ENCODE measurements around the gene VCL. TPM values are rescaled to one million over a fixed set of nuclear protein-coding genes. Genes with fewer than 3 reads are reported as not detected.

VCL gene
- total and polyA plus RNA-seq, 4 donors: 31.6 to 499 (median 229) TPM

DNA sequence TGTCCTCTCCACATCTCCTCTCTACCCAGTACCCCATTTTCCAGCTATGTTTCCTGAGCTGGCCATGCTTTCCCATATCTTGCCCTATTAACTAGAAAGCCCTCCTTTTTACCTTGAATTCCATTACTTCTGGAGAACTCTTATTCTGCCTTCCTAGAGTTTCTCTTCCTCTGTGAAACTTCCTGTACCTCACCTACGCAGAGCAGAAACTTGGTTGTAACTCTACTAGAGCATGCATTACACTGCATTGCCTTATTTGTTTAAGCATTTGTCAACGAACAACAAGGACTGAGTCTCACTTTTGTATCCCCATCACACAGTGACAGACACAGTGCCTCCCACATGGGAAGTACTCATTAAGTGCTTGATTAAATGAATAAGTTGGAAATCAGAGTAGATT is 36.4 kb downstream of the VCL start:
- DNase-seq: no peak
- Histone ChIP-seq H3K27ac (ENCODE audit: low read depth in 1 of 2, low read length in 2 of 2) (peak overlapping the region in 1 of 2 donors; percentile 60), H3K36me3 (ENCODE audit: control insufficient read depth in 1 of 2, insufficient read depth in 2 of 2, low read length in 1 of 2) (no peaks in the 10 kb centered on the region), H3K9me3 (ENCODE audit: control insufficient read depth, low read length) (no peaks in the 10 kb centered on the region), H3K4me3 (ENCODE audit: low read length in 2 of 2) (no peak overlapping the region), H3K27me3 (ENCODE audit: control insufficient read depth in 1 of 2, insufficient read depth in 2 of 2, low read length in 1 of 2) (no peaks in the 10 kb centered on the region), H3K4me1 (ENCODE audit: control insufficient read depth in 1 of 2, insufficient read depth in 2 of 2, low read length in 2 of 2) (peaks cover 4 to 12% of the 10 kb centered on the region in 2 donors)
- 53 to 65% methylated on average over 2 of the region's 2 CpGs for WGBS, 2 donors
- ATAC-seq (ENCODE audit: low FRiP score): no peak
- intact Hi-C loops (cut with DNase I): no loop called here

DNA sequence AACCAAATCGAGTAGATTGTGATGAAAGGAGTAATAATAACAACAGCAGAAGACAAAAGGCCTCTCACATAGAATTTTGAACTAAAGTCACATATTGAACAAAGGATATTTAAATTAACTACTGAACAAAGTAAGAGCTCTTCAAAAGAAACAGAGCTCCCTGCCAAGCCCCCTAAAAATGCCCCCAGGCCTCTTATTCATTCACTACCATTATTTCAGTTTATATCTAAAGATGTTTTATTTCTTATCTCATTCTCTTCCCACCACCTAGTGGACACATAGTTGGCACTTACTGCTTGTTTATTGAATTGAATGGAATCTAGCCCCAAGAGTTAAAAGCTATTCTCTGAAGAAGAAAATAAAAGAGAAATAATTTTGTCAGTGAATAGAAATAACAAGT is 37.4 kb downstream of the VCL start:
- DNase-seq (no peak), ATAC-seq (ENCODE audit: low FRiP score) (no peak)
- Histone ChIP-seq H3K36me3 (ENCODE audit: control insufficient read depth in 1 of 2, insufficient read depth in 2 of 2, low read length in 1 of 2) (no peaks in the 10 kb centered on the region), H3K4me3 (ENCODE audit: low read length in 2 of 2) (no peak overlapping the region), H3K9me3 (ENCODE audit: control insufficient read depth, low read length) (no peaks in the 10 kb centered on the region), H3K4me1 (ENCODE audit: control insufficient read depth in 1 of 2, insufficient read depth in 2 of 2, low read length in 2 of 2) (peaks cover 2 to 10% of the 10 kb centered on the region in 2 donors), H3K27ac (ENCODE audit: low read depth in 1 of 2, low read length in 2 of 2) (no peak overlapping the region), H3K27me3 (ENCODE audit: control insufficient read depth in 1 of 2, insufficient read depth in 2 of 2, low read length in 1 of 2) (no peaks in the 10 kb centered on the region)
- intact Hi-C loops (cut with DNase I): loop anchor here in 1 of 2 donors (5.0 kb wide), 2 partner anchors 33 to 47 kb away; no protein-coding TSS in a partner anchor
- 3 to 4% methylated on average over 1 of the region's 1 CpG for WGBS, 2 donors

DNA sequence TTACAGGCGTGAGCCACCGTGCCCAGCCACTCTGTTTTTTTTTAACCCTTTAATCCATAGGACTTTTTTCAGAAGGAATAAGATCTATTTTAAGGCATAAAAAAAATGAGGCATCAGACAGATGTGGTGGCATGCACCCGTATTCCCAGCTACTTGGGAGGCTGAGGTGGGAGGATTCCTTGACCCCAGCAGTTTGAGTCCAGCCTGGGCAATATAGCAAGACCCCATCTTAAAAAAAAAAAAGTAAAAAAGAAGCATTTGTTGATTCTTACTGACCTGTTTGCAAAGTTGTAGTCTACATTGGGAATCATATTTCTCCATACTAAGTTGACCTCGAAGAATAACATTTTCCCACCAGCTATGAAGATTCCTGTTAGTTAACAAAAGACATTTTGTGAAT is 38.6 kb downstream of the VCL start:
- Histone ChIP-seq H3K4me1 (ENCODE audit: control insufficient read depth in 1 of 2, insufficient read depth in 2 of 2, low read length in 2 of 2) (peaks cover 0 to 8% of the 10 kb centered on the region in 2 donors), H3K4me3 (ENCODE audit: low read length in 2 of 2) (no peak overlapping the region)

DNA sequence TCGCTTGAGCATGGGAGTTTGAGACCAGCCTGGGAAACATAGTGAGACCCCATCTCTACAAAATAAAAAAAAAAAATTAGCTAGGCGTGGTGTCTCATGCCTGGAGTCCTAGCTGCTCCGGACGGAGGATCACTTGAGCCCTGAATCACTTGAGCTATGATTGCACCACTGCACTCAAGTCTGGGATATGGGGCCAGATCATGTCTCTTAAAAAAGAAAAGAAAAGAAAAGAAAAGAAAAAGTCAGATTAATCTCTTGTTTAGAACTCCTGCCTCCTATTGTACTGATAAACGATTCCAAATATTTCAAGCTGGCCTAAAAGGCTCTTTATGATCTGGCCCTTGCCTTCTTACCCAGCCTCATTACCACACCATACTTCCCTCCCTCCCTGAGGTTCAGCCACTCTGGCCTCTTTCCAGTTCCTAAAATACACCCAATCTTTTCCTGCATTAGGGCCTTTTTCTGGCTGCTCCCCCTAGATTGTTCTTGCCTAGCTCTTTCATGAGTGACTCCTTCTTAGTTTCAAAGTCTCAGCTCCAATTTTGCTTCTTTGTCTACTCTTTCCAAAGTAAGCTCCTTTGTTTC is 41.7 kb downstream of the VCL start:
- peak overlapping the region in 1 of 2 donors; percentile 10 for H3K4me3 ChIP-seq (ENCODE audit: low read length in 2 of 2)
- no peaks in the 10 kb centered on the region for H3K27me3 ChIP-seq (ENCODE audit: control insufficient read depth in 1 of 2, insufficient read depth in 2 of 2, low read length in 1 of 2)
- H3K27ac ChIP-seq (ENCODE audit: low read depth in 1 of 2, low read length in 2 of 2): peak overlapping the region; percentile 57 to 74
- no peaks in the 10 kb centered on the region for H3K9me3 ChIP-seq (ENCODE audit: control insufficient read depth, low read length)
- H3K4me1 ChIP-seq (ENCODE audit: control insufficient read depth in 1 of 2, insufficient read depth in 2 of 2, low read length in 2 of 2): peaks cover 0 to 4% of the 10 kb centered on the region in 2 donors
- WGBS, 2 donors: 23 to 26% methylated on average over 5 of the region's 5 CpGs
- H3K36me3 ChIP-seq (ENCODE audit: control insufficient read depth in 1 of 2, insufficient read depth in 2 of 2, low read length in 1 of 2): no peaks in the 10 kb centered on the region
- no peak for DNase-seq
- peak; percentile 90 for ATAC-seq (ENCODE audit: low FRiP score)
- intact Hi-C loops (cut with DNase I): loop anchor here in 1 of 2 donors (5.0 kb wide), 2 partner anchors 37 to 43 kb away; no protein-coding TSS in a partner anchor

More for the DNA sequence above, 38.6 kb downstream of the VCL start:
- WGBS, 2 donors: 77 to 79% methylated on average over 4 of the region's 4 CpGs
- intact Hi-C loops (cut with DNase I): loop anchor here in 1 of 2 donors (5.0 kb wide), 2 partner anchors 34 to 46 kb away; no protein-coding TSS in a partner anchor
- H3K9me3 ChIP-seq (ENCODE audit: control insufficient read depth, low read length): no peaks in the 10 kb centered on the region
- no peaks in the 10 kb centered on the region for H3K27me3 ChIP-seq (ENCODE audit: control insufficient read depth in 1 of 2, insufficient read depth in 2 of 2, low read length in 1 of 2)
- DNase-seq (no peak), ATAC-seq (ENCODE audit: low FRiP score) (no peak)
- no peaks in the 10 kb centered on the region for H3K36me3 ChIP-seq (ENCODE audit: control insufficient read depth in 1 of 2, insufficient read depth in 2 of 2, low read length in 1 of 2)
- no peak overlapping the region for H3K27ac ChIP-seq (ENCODE audit: low read depth in 1 of 2, low read length in 2 of 2)

DNA sequence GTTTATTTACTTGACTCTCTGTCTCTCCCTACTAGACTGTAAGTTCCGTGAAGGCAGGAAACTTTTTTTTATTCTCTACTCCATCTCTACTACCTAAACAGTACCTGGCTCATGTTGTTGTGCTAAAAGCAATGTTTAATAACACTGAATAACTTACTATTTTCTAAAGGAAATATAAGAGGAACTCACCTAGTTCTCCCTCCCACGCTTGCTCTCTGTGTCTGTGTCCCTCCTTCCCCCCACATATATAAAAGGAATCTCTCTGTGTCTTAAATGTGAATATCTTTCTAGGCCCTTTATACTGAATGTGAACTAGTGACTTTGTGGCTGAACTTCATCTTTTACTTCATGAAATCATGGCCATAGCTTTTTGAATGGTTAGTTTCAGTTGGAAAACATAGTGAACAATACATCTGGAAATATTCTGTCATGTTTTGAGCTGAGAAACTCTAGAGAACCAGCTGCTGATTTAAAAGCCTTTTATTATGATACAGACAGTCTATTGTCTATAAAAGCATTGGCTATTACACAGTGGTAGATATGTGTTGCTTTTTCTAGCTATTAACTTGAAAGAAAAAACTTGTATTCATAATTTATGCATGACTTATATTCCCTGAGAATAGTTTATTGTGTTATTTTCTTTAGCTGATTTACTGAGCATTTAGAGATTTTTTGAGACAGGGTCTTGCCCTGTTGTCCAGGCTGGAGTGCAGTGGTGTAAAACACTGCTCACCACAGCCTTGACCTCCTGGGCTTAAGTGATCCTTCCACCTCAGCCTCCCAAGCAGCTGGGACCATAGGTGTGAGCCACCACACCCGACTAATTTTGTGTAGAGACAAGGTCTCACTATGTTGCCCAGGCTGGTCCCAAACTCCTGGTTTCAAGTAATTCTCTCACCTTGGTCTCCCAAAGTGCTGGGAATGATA is 42.5 kb downstream of the VCL start:
- WGBS, 2 donors: 50 to 54% methylated on average over 3 of the region's 3 CpGs
- DNase-seq: no peak
- peaks cover 0 to 2% of the 10 kb centered on the region in 2 donors for H3K36me3 ChIP-seq (ENCODE audit: control insufficient read depth in 1 of 2, insufficient read depth in 2 of 2, low read length in 1 of 2)
- no peaks in the 10 kb centered on the region for H3K9me3 ChIP-seq (ENCODE audit: control insufficient read depth, low read length)
- no peak for ATAC-seq (ENCODE audit: low FRiP score)
- peaks cover 0 to 4% of the 10 kb centered on the region in 2 donors for H3K4me1 ChIP-seq (ENCODE audit: control insufficient read depth in 1 of 2, insufficient read depth in 2 of 2, low read length in 2 of 2)
- H3K27ac ChIP-seq (ENCODE audit: low read depth in 1 of 2, low read length in 2 of 2): peak overlapping the region; percentile 54 to 57
- intact Hi-C loops (cut with DNase I): no loop called here
- no peaks in the 10 kb centered on the region for H3K27me3 ChIP-seq (ENCODE audit: control insufficient read depth in 1 of 2, insufficient read depth in 2 of 2, low read length in 1 of 2)
- H3K4me3 ChIP-seq (ENCODE audit: low read length in 2 of 2): peak overlapping the region; percentile 9 to 10

DNA sequence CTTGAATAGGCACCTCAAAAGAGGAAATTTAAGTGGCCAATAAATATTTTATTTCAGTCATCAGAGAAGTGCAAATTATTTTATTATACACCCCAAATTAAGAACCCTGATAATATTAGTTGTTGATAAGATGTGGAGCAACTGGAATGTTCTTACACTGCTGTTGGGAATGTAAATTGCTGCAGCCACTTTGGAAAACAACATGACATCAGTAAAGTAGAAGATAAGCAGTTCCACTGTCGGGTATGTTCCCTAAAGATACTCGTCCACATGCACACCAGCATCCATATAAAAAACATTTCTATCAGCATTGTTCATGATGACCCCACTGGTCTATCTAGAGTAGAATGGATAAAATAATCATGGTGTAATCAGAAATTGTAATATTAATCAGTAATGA is 46.5 kb downstream of the VCL start:
- Histone ChIP-seq H3K4me1 (ENCODE audit: control insufficient read depth in 1 of 2, insufficient read depth in 2 of 2, low read length in 2 of 2) (peaks cover 6 to 14% of the 10 kb centered on the region in 2 donors), H3K36me3 (ENCODE audit: control insufficient read depth in 1 of 2, insufficient read depth in 2 of 2, low read length in 1 of 2) (peaks cover 0 to 2% of the 10 kb centered on the region in 2 donors), H3K4me3 (ENCODE audit: low read length in 2 of 2) (no peak overlapping the region), H3K9me3 (ENCODE audit: control insufficient read depth, low read length) (no peaks in the 10 kb centered on the region), H3K27me3 (ENCODE audit: control insufficient read depth in 1 of 2, insufficient read depth in 2 of 2, low read length in 1 of 2) (no peaks in the 10 kb centered on the region), H3K27ac (ENCODE audit: low read depth in 1 of 2, low read length in 2 of 2) (no peak overlapping the region)
- intact Hi-C loops (cut with DNase I): no loop called here
- ATAC-seq (ENCODE audit: low FRiP score) (no peak), DNase-seq (no peak)
- whole genome bisulfite sequencing, 2 donors: 62 to 63% methylated on average over 2 of the region's 2 CpGs

DNA sequence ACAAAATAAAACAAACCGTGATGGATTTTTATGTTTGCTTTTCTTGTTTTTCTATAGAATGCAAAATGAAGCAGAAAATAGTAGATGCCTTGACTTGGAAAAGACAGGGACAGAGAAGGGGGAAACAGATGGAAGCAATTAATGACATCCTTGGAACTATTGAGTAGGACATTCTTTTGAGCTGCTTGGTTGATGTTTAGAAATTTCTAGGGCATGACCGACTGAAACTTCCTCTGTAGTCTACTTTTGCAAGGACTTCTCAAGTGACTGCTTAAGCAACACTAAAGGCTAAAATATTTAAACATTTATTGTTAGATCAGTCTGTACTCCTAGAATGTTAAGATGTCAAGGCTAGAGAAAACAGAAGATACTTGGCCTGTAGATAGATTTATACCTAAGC is 49.4 kb downstream of the VCL start:
- 11 to 13% methylated on average over 2 of the region's 2 CpGs for WGBS, 2 donors
- H3K27ac ChIP-seq (ENCODE audit: low read depth in 1 of 2, low read length in 2 of 2): no peak overlapping the region
- no peak for ATAC-seq (ENCODE audit: low FRiP score)

DNA sequence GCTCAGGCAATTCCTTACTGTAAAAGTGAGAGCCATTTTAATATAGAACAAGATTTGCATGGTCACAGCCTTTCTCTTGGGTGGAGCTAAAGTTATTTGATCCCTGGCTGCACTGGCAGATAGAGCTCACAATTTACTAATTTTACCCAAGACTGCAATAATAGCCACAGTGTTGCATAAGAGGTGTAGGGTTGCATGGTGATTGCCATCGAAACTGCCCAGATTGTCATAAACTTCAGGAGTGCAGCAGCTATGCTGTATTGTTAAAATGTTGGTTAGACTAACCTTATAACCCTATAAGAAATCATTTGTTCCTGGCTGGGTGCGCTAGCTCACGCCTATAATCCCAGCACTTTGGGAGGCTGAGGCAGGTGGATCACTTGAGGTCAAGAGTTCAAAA is 50.0 kb downstream of the VCL start:
- H3K27me3 ChIP-seq (ENCODE audit: control insufficient read depth in 1 of 2, insufficient read depth in 2 of 2, low read length in 1 of 2): no peaks in the 10 kb centered on the region
- no peaks in the 10 kb centered on the region for H3K9me3 ChIP-seq (ENCODE audit: control insufficient read depth, low read length)
- DNase-seq (no peak), ATAC-seq (ENCODE audit: low FRiP score) (peak; percentile 46)
- H3K36me3 ChIP-seq (ENCODE audit: control insufficient read depth in 1 of 2, insufficient read depth in 2 of 2, low read length in 1 of 2): peaks cover 0 to 2% of the 10 kb centered on the region in 2 donors
- WGBS, 2 donors: 63 to 66% methylated on average over 3 of the region's 3 CpGs
- intact Hi-C loops (cut with DNase I): no loop called here
- peaks cover 6 to 10% of the 10 kb centered on the region in 2 donors for H3K4me1 ChIP-seq (ENCODE audit: control insufficient read depth in 1 of 2, insufficient read depth in 2 of 2, low read length in 2 of 2)
- no peak overlapping the region for H3K27ac ChIP-seq (ENCODE audit: low read depth in 1 of 2, low read length in 2 of 2)
- no peak overlapping the region for H3K4me3 ChIP-seq (ENCODE audit: low read length in 2 of 2)

More for the DNA sequence above, 49.4 kb downstream of the VCL start:
- intact Hi-C loops (cut with DNase I): no loop called here
- no peaks in the 10 kb centered on the region for H3K9me3 ChIP-seq (ENCODE audit: control insufficient read depth, low read length)
- DNase-seq: no peak
- H3K4me1 ChIP-seq (ENCODE audit: control insufficient read depth in 1 of 2, insufficient read depth in 2 of 2, low read length in 2 of 2): peaks cover 6 to 10% of the 10 kb centered on the region in 2 donors
- H3K27me3 ChIP-seq (ENCODE audit: control insufficient read depth in 1 of 2, insufficient read depth in 2 of 2, low read length in 1 of 2): no peaks in the 10 kb centered on the region
- peaks cover 0 to 2% of the 10 kb centered on the region in 2 donors for H3K36me3 ChIP-seq (ENCODE audit: control insufficient read depth in 1 of 2, insufficient read depth in 2 of 2, low read length in 1 of 2)
- H3K4me3 ChIP-seq (ENCODE audit: low read length in 2 of 2): no peak overlapping the region
